ENCODE data around the gene PARK7.
"Not testable (repeated sequence)": the region's sequence is repeated elsewhere in the genome, so short reads cannot be mapped to it uniquely, and the experiment has no call there.

The PARK7 gene

DNA sequence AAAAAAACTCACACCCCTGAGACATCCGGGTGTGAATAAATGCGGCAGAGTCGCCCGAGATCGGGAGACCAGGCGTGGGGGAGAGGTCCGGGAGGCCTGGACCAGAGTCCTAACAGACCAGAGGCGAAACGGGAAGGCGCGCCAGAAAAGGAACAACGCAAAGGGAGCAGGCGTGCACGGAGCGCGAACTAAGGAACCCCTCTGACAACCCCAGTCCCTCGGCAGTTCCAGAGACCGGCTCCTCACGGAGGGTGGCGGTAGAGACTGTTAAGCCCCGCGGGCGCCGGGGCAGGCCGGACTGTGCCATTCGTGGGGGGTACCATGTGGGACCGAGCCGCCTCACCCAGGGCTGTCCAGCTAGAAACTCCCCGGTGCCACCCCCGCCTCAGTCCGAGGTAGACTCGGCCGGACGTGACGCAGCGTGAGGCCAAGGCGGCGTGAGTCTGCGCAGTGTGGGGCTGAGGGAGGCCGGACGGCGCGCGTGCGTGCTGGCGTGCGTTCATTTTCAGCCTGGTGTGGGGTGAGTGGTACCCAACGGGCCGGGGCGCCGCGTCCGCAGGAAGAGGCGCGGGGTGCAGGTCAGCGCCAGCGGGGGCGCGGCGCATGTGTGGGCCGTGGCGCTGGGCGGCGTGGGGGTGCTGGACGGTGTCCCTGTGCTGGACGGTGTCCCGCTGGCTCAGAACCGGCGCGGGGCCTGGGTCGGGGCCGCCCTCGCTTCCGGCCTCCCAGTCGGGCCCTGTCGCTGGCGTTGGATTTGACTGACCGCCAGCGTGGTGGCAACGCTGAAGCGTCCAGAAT is at the start of gene PARK7:
Gene PARK7 (plus strand): TSS at position 496 of the 798 bp plus-strand sequence. CDS start 1,075 bp downstream, outside the sequence.
- intact Hi-C loops (cut with DNase I) = loop anchor here (10.0 kb wide), 1 partner anchor 63 kb away; the partner anchor contains the start of gene ERRFI1

DNA sequence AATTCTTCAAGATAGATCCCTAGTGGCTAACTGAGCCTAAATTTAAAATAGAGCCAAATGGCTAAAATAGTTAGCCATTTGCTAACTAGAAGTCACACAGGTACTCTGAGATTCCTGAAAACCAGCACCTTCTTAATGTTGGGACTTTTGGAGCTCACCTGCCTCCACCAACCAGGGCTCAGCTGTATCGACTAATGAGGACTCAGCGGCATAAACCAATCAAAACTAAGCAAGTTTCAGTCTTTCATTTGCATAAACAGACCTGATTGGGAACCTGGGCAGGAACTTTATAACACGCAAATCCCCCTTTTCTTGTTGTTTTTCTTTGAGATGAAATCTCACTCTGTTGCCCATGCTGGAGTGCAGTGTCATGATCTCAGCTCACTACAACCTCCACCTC is 49.4 kb upstream of the PARK7 start:
- no peak for DNase-seq
- intact Hi-C loops (cut with DNase I) = no loop called here

More for the DNA sequence above, at the start of gene PARK7:
- DNase-seq = peak; percentile 98 to 100 (median 100)

DNA sequence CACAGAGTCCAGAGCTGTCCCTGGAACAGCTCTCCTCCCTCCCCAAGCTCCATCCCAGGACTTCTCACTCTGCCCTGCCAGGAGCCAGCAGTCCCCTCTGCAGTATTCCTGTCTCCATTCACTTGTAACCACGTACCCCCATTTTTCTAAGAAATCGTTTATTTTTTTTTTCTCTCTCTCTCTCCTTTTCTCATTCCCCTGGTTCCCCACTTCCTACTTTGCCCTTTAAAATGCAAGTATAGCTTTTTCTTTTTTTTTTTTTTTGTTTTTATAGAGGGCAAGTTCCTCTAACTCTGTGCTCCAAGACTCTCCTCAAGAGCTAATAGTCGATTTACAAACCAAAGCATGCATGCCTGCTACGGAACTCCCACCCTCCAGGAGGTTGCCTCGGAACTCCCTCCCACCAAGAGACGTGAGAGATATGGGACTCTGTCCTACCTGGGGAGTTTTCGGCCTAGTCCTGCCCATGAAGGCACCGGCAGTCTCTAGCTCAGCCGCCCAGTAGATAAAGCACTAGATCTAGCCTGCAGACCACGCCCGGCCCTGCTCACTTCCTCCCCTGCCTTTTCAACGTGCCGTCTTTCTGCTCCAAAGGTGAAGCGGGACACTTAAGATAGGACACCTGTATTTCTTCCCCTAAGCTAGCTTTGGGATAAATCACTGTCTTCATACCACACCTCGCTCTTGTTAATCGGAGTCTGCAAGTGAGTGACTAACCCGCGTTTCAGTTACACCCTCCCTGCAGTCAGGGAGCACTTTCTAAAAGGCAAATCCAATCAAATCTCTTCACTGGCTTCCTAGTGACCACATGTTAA is 48.6 kb upstream of the PARK7 start:
- intact Hi-C loops (cut with DNase I) = no loop called here
- no peak for DNase-seq

DNA sequence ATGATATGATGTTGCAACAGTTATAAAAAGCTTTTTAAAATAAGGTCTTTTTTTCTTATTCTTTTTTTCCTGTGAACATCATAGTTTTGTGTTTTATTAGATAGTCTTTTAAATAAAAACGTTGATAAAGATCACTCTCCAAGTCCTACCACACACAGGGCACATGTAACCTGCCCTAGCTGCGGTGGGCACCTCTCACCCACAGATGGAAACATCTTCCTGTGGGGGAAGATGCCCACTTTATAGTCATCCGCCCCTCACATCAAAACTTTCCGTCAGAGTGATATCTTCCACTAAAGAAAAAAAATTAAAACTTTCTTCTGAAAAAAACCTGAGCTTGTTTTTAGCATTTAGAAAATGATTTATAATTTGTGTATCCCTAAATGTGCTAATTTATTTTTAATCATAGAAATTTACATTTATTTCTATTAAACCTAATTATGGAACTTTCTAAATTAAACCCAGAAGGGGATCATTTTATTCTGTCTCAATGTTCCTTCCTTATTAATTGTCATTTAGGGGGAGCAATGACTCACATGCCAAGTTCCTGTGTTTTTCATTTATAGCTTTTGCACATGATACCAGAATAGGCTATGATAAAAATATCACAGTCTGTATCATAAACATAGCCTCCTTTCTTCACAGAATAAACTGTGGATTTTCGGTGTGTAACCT is 45.5 kb upstream of the PARK7 start:
- peak in 2 of 42 donors; percentile 3 to 43 for DNase-seq
- intact Hi-C loops (cut with DNase I) = no loop called here

DNA sequence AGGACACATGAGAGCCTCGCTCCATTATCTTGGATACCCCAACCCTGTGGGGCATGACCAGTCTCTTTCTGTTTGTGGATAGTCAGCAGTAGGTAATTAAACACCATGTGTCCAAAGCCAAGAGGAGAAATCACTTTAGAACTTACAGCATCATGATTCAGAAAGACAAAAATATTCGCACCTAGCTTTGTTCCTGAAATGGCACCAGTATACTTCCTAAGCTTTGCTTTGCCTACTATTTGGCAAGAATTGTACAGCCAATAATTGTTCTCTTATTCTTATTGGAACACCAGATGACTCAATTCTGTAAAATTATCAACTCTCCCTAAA is 45.0 kb upstream of the PARK7 start:
- intact Hi-C loops (cut with DNase I) = no loop called here
- DNase-seq = peak in 1 of 42 donors; percentile 15

DNA sequence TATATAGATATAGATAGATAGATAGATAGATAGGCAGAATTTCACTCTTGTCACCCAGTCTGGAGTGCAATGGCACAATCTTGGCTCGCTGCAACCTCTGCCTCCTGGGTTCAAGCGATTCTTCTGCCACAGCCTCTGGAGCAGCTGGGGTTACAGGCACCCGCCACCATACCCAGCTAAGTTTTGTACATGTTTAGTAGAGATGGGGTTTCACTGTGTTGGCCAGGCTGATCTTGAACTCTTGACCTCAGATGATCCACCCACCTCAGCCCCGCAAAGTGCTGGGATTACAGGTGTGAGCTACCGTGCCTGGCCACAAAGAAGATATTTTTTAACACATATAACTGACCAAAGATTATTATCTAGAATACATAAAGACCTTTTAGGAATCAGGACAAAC is 43.5 kb upstream of the PARK7 start:
- intact Hi-C loops (cut with DNase I) = not testable (repeated sequence)
- peak in 1 of 42 donors; percentile 6 for DNase-seq

DNA sequence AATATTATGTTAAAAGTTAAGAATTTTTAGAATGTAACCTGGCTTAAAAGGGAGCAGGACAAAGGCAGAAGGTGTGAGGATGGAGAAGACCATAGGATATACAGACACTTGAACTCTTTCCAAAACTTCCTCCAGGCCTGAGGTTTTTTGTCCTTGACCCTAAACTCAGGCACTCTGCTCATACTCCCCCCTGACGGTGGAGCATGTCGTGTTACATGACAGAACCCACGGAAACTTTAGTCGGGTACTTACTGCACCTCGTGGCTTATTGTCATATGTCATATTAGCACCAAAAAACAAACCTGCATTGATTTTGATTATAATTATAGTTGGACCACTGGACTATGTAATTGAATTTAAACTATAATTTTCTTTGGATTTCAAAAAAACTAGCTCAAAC is 41.6 kb upstream of the PARK7 start:
- intact Hi-C loops (cut with DNase I) = no loop called here
- peak in 1 of 42 donors; percentile 10 for DNase-seq

DNA sequence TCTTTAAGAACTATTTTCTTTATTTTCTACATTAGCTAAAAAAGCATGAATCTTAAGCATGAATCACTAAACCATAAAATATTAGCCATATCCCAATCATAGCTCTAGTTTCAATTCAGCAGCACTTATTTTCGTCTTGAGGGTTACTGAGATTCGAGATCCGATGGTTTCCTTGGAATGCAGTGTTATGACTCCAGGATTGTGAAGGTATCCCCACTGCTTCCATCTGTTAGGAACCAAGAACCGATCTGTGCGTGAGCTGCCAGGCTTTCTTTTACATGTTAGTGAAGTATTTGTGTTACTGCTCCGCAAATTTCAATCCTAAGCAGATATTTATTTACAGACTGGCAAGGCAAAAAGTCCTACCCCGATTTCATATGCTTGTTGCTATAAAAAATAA is 39.7 kb upstream of the PARK7 start:
- DNase-seq = no peak
- intact Hi-C loops (cut with DNase I) = no loop called here

DNA sequence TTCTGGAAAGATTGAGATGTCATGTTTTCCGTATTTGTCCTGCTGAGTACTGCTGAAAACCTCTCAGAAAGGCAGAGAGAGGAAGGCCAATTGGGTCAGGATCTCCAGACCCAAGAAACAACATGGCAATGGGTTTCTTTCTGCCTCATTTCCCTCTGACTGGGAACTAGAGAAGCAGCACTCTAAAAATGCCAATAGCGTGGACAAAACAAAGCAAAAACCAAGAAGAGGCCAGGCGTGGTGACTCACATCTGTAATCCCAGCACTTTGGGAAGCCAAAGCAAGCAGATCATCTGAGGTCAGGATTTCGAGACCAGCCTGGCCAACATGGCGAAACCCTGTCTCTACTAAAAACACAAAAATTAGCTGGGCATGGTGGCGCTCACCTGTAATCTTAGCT is 39.2 kb upstream of the PARK7 start:
- DNase-seq = peak in 1 of 42 donors; percentile 2
- intact Hi-C loops (cut with DNase I) = no loop called here

DNA sequence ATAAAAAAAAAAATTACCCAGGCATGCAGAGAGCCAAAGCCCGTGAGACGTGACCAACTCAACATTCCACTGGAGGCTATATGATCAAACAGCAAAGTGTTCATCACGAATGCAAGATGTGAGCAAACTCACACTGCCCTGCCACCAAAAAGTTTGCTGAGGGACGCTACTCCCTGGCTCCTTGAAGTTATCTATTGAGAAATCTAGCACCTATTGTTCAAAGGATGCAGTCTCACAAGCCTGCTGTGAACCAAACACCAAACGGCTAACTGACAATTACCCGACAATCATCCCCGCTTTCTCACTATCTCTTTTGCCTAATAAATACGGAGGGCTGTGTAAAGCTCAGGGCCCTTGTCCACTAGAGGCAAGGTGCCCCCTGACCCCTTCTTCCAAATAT is 34.5 kb upstream of the PARK7 start:
- DNase-seq; intact Hi-C loops (cut with DNase I): not testable (repeated sequence)

DNA sequence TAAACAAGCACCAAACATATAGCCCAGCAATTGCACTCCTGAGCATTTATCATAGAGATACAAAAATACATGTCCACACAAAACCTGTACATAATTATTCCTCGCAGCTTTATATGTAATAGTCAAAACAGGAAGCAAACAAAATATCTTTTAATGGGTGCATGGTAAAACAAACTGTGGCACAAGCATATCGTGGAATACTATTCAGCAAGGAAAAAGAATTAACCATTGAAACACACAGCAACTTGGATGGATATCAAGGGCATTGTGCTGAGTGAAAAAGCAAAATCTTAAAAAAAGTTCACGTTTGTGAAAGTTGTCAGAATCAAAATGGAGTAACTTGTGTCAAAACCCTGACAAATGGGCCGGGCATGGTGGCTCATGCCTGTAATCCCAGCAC is 33.3 kb upstream of the PARK7 start:
- no peak for DNase-seq
- intact Hi-C loops (cut with DNase I) = no loop called here

DNA sequence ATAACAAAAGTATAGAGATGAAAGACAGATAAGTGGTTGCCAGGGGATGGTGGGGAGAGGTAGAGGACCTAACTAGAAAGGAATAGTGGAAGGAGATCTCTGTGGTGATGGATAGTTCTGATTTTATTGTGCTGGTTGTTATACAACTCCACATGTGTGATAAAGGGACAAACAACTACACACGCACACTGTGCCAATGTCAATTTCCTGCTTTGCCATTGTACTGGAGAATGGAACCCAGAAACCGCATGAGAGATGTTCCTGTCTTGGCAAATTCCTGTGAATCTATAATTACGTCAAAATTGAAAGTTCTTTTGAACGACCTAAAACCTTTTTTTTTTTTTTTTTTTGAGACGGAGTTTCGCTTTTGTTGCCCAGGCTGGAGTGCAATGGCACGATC is 31.9 kb upstream of the PARK7 start:
- intact Hi-C loops (cut with DNase I) = no loop called here
- no peak for DNase-seq

DNA sequence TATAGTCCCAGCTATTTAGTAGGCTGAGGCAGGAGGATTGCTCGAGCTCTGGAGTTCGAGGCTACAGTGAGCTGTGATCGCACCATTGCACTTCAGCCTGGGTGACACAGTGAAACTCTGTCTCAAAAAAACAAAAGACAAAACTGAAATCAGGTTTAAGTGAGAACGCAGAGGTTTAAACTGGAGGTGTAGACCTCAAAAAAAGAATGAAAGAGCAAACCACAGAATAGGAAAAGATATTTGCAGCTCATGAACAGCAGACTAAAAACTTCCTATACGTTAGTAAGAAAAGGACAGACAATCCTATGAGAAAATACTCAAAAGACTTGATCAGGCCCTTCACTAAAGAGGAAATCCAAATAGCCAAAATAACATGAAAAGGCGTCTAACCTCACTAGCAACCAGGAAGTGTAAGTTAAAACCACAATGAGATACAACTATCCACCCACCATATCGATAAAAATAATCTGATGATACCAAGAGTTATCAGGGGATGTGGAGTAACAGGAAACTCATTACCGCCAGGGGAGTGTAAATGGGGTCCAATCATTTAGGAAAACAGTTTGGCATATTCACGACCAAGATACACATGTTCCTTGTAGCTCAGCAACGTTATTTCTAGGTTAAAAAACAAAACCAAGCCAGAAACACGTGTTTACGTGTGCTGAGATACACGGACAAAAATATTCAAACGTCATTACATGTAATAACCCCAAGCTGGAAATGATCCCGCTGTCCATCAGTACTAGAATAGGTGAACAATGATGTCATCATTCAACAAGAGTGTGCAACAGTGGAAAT is 30.7 kb upstream of the PARK7 start:
- intact Hi-C loops (cut with DNase I) = no loop called here
- no peak for DNase-seq

DNA sequence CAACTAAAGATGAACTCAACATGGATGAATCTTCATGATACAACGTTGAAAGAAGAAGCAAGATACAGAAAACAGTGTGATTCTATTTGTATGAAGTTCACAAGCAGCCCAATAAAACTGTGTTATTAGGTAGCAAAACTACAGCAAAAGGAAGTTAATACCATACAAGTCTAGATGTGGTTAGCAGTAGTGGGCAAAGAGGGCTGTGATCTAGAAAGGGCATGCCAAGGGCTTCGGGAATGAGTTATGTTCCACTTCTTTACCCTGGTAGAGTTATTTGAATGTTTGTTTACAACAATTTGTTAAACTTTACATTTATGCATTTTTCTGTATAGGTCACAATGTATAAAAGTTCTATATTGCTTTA is 30.1 kb upstream of the PARK7 start:
- no peak for DNase-seq
- intact Hi-C loops (cut with DNase I) = no loop called here

DNA sequence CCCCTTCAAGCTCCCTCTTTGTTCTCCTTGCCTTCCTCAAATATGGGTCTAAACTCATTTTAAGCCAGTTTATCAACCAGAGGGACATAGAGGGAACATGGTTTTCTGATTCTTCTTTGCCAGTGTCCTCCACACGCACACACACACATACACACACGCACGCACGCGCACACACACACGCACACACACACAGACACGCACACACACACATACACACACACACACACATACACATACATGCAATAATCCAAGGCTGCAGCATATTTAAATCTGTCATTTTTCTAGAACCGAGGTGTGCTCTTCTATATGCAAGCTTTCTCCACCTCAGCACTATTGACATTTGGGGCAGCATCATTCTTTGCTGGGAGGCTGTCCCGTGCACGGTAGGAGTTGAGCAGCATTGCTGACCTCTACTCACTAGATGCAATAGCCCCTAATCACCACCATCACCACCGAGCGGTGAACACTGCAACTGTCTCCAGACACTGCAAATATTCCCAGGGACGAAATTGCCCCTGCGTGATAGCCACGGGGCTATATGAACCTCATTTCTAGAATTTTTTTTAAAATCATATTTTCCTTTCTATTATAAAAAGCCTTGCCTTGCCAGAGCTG is 28.9 kb upstream of the PARK7 start:
- intact Hi-C loops (cut with DNase I) = no loop called here
- DNase-seq = no peak

DNA sequence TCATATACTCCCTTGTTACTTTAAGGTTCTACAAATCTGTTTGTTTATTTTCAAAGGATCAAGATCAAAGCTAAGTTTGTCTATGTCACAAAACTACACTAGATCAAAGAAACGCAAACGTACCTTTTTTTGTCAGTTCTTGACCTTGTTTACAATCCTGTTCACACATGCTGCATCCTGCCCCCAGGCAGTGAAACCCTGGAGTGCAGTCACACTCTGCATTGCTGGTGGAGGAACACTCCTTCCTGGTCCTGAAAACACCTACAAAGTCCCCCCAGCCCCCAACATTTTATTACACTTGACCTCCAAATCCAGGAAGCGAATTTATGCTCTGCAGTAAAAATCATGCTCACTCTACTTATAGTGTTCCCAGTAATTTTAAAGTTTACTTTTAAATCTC is 23.4 kb upstream of the PARK7 start:
- intact Hi-C loops (cut with DNase I) = no loop called here
- DNase-seq = no peak

DNA sequence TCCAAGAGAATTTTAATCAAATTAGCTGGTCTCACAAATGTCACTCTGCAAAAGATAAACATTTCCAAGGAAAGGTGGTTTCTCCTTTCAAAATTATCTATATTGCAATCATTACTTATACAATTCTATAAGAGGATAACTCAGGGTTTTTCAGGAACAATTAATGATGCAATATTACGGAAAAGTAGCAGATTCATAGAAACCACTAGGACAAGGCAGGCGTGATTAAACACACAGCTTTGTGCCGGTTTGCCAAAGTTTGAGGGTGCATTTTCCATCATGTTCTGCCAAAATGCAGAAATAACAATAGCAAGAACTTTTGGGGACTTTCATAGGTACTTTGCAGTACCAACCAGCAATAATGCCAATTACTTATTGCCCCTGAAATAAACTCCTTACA is 21.5 kb upstream of the PARK7 start:
- intact Hi-C loops (cut with DNase I) = no loop called here
- DNase-seq = no peak

DNA sequence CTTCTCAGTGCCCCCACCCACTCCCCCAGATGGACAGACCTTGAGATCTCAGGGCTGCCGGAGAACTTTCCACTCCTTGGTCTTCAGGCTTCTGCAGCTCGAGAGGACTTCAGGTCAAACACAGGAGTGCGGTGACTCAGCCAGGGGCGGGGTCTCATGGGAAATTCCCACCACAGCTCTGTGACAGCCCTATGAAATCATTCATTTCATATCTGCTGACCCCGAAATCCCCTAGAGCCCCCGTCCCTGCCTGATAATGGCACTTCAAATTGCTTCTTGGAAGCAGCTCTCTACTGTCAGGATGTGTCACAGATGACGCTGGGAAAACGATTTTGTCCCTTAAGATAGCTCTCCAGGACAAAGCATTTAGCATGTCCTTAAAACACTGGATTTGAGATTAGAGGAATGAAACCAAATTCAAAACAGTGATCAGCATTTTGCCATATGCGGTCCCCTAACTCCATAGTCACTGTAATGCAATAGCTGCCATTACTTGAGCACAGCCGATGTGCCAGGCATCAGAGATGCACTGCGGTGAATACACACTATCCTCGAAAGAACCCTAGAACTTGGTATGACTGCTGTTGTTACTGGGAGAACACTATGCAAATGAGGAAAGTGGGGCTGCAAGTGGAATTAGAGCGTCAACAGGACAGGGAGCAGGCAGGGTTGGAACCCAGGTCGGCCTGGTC is 20.6 kb upstream of the PARK7 start, which contains the start of gene TNFRSF9:
Gene TNFRSF9 (minus strand): TSS at position 95 of the 692 bp plus-strand sequence. CDS start 845 bp downstream, outside the sequence.
- intact Hi-C loops (cut with DNase I) = no loop called here
- no peak for DNase-seq
